PC-9 (cell line): ENCODE measurements around the gene UQCR11.
A peak's percentile ranks its signal among the peaks of the same experiment; 100 is the strongest.

Experiments
- EZH2 ChIP-seq: fragments of 200-600 bp; sonication (generic); IDR thresholded peaks from 2 replicates; pipeline ENCODE4 v1.8.0; 2017; ENCODE audit warnings: antibody characterized with exemption, low read depth
- TF ChIP-seq, protein P1 (sequence below): fragments of 200-600 bp; sonication (generic); conservative IDR thresholded peaks from 2 replicates; pipeline ENCODE4 v1.6.1; 2017; ENCODE audit warnings: mixed run types, antibody characterized with exemption, mild to moderate bottlenecking, moderate library complexity

DNA sequence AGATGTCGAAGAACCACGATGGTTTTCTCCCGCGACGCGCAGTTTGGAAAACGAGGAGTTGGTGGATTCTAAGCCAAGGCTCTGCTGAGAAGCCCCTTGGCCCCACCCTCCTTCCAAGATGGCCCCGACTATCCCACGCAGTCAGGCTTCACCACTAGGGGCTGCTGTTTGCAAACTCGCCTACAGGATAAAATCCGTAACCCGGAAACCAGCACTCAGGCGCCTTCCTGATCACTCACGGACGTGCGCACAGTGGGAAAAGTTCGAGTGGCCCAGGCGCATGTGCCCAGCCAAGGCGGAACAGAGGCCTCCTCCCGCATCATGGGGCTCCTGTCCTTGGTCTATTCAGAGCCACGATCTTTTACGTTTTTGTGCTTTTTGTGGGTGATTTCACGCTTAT lies 19.2 kb upstream of the UQCR11 start:
- TF ChIP-seq, protein P1, sequence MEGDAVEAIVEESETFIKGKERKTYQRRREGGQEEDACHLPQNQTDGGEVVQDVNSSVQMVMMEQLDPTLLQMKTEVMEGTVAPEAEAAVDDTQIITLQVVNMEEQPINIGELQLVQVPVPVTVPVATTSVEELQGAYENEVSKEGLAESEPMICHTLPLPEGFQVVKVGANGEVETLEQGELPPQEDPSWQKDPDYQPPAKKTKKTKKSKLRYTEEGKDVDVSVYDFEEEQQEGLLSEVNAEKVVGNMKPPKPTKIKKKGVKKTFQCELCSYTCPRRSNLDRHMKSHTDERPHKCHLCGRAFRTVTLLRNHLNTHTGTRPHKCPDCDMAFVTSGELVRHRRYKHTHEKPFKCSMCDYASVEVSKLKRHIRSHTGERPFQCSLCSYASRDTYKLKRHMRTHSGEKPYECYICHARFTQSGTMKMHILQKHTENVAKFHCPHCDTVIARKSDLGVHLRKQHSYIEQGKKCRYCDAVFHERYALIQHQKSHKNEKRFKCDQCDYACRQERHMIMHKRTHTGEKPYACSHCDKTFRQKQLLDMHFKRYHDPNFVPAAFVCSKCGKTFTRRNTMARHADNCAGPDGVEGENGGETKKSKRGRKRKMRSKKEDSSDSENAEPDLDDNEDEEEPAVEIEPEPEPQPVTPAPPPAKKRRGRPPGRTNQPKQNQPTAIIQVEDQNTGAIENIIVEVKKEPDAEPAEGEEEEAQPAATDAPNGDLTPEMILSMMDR, result peak; percentile 46; the same call in 1 of the 2 replicates
- no peak for TF ChIP-seq EZH2
